ENCODE measurements around the gene CALML6.
"Not testable (repeated sequence)": the region's sequence is repeated elsewhere in the genome, so short reads cannot be mapped to it uniquely, and the experiment has no call there.

The CALML6 gene

GRCh38 chr1:1914971-1915692 lies at the start of gene CALML6:
CALML6 (plus strand) TSS chr1:1915260; CDS start chr1:1915281, 21 bp downstream.
- DNase-seq = no peak

GRCh38 chr1:1867164-1867563 lies 47.9 kb upstream of the CALML6 start:
- DNase-seq = no peak

DNA sequence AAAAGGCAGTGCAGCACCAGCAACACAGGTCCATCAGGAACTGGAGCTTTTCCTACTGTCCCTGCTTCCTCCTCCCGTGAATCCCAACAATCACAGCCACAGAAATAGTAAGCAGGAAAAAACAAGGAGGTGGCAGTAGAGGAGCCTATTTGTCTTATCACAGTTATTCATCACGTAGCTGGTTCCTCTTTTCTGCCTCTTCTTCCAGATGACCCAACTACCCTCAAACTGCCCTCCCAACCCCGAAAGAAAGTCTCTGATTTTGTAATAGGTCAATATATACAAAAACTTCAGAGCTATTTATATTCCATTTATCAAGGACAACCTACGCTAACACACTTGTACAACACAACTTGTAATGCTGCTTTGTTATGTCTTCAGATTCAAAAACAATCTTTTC lies 45.6 kb upstream of the CALML6 start:
- DNase-seq = no peak

- no peak for DNase-seq
Observed at GRCh38 chr1:1872329-1872994, 42.6 kb upstream of the CALML6 start.

- no peak for DNase-seq
Observed at GRCh38 chr1:1873186-1873585, 41.9 kb upstream of the CALML6 start.

GRCh38 chr1:1874901-1875300 lies 40.2 kb upstream of the CALML6 start:
- DNase-seq = no peak

DNA sequence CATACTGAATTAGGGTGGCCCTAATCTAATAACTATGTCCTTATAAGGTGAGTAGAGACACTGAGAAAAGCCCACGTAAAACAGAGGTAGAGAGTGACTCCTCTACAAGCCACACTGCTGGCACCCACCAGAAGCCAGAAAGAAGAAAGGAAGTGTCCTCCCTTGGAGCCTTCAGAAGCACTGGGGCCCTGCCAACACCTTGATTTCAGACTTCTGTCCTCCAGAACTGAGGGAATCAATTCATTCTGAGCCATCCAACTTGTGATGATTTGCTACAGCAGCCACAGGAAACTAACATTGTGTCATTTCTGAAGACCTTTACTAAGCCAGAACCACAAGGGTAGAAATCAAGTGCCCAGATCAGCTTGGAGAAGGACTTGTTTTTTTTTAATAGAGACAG lies 39.1 kb upstream of the CALML6 start:
- DNase-seq = no peak

- DNase-seq = no peak
Observed at GRCh38 chr1:1876335-1876930, 38.6 kb upstream of the CALML6 start.

DNA sequence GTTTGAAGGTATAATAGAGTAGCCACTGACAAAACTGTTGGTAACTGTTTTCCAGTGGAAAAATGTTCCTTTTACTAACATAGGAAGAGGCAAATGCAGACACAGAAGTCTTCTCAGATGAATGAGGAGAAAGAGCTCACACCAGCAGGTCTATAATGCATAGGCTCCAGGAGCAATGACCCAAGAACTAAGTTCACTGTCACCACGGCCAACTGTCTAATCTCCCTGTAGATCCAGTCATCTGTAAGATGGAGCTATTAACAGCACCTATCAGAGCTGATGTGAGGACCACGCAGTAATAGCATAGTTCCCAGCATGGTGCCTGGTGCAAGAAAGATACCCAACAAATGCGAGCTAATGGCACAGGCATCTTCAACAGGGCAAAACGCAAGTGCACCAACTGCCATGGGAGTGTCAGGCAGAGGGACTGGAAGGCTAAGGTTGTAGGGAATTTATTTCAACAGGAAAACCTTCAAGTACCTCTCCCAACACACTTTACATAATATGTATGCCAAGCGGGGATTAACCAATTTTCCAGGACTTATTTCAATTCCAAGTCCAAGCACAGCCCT lies 37.1 kb upstream of the CALML6 start:
- DNase-seq = no peak

- no peak for DNase-seq
Observed at GRCh38 chr1:1879942-1880341, 35.1 kb upstream of the CALML6 start.

GRCh38 chr1:1880617-1881312 lies 34.3 kb upstream of the CALML6 start:
- no peak for DNase-seq

GRCh38 chr1:1881727-1882126 lies 33.3 kb upstream of the CALML6 start:
- DNase-seq = no peak

DNA sequence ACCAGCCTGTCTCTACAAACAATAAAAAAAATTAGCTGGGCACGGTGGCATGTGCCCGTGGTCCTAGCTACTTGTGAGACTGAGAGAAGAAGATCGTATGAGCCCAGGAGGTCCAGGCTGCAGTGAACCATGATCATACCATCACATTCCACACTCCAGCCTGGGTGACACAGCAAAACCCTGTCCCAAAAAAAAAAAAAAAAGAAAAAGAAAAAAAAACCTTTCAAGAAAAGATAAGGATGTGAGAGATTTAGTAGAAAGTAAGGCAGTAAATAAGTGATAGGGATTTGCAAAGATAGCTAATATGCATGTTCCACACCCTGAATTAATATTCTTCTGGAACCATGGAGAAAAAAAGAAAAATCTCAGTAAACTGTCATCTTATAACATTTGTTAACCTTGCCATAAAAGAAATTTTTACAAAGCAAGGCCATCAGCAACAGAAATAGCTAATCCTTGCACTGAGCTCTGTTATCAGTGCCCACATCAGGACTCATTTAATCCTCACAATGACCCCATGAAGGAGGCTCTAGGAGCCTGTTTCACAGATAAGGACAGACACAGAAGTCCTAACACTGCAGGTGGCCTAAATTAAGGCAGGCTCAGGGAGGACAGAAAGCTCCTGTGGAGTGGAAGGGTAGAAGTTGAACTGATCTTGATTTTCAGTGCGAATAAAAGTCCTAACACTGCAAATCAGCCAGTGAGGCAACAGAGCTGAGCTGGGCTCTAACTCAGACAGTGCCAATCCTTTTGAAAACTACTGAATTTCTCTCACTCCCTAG lies 31.8 kb upstream of the CALML6 start:
- no peak for DNase-seq

GRCh38 chr1:1883890-1884289 lies 31.2 kb upstream of the CALML6 start:
- not testable (repeated sequence) for DNase-seq

DNA sequence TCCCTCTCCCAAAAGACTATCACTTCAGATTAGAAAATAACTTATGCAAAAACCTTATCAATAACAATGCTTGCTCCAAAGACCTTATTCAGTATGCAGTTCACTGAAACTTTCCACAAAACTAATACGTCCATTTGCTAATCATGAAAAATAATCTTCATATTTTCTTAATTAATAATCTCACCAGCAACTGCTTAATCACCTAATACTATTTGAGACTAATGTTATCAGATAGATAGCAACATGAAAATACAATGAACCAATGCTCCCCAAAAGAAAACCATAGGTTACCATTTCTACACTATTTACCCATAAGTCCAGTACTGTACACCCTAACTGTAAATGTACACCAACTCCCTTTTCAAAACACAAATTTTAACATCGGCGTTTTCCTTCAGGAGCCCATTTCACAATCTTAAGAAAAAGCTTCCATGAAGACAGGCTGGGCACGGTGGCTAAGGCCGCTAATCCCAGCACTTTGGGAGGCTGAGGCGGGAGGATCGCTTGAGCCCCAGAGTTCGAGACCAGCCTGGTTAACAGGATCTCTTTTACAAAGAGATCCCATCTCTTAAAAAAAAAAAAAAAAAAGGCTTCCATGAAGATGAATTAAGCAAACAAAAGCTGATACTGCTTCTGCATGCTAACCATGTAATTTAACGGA lies 25.8 kb upstream of the CALML6 start:
- DNase-seq = no peak

GRCh38 chr1:1889847-1890505 lies 25.1 kb upstream of the CALML6 start:
- DNase-seq = no peak

GRCh38 chr1:1890506-1891348 lies 24.3 kb upstream of the CALML6 start, which contains the start of gene GNB1:
GNB1 (minus strand) TSS chr1:1891087; CDS start chr1:1825453, 65,634 bp downstream.
- DNase-seq = peak; percentile 70

- DNase-seq = peak; percentile 43
Observed at GRCh38 chr1:1891349-1892078, 23.5 kb upstream of the CALML6 start.

DNA sequence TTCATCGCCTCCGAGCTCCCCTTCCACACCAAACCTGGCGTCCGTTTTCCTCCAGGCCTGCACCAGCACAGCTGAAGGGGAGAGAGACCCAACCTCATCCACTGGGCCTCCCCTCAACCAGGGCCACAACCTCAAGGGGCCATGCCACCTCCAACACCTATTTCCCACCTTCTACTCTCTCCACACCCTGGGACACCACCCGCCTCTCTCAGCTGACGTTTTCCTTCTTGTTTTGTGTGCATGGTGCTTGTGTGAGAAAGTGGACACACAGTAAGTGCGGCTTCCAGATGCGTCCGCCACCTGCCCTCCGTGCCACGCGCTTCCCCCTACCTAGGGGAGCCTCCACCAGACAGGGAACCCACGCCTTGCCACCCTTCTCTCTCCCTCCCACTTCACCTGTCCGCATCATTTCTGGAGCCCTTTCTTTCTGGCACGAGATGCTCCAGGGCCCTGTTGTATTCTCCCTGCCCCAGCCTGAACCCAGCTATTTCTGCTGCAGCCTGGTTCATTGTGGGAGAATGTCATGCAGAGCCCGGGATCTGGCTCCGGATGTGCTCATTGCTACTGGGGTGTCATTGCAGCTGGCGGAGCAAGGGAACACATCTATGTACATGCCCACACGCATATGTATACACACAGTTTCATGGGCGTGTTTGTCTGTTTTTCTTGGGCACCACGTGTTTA lies 22.8 kb upstream of the CALML6 start:
- DNase-seq = no peak

Measured in NCI-H1092 treated with DMSO at 0.1 percent for 48 hours (cell line).